Measurements from ENCODE around the gene SMIM45.

- TF ChIP-seq CTCF (IDR thresholded peaks at IDR 0.05) (no peak), POLR2A (IDR thresholded peaks at IDR 0.05) (no peak)
Measured at GRCh38 chr22:41964112-41964491, 12.2 kb downstream of the SMIM45 start.

All from esophagus squamous epithelium (tissue), 4 donors.